Measurements from ENCODE around the gene NOCT.
"Not testable (repeated sequence)": the region's sequence is repeated elsewhere in the genome, so short reads cannot be mapped to it uniquely, and the experiment has no call there.

The NOCT gene

GRCh38 chr4:139050446-139050845 is 34.9 kb downstream of the NOCT start:
- no peak for DNase-seq (ENCODE audit: low read depth)

GRCh38 chr4:139053909-139054308 is 38.3 kb downstream of the NOCT start:
- DNase-seq (ENCODE audit: low read depth): no peak

- DNase-seq (ENCODE audit: low read depth): no peak
These were observed 39.4 kb downstream of the NOCT start for GRCh38 chr4:139054791-139055505.

DNA sequence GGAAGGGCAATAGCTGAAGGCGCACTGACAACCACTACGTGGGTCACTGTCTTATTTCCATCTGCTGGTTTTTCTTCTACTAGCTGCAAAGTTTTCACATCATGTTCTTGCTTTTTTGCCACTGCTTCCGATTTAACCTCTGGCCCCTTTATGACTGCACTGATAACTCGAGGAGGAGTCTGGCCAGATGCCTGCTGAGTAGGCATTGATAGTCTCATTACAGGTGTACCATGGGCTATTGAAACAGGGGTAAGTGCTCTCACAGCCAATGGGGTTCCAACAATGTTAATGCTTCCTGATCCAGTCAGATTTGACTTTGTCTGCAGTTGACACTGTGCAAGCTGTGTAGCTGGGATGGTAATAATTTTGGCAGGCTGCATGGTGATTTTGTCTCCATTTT is 43.4 kb downstream of the NOCT start:
- DNase-seq (ENCODE audit: low read depth): not testable (repeated sequence)

GRCh38 chr4:139060591-139060990 is 45.0 kb downstream of the NOCT start:
- DNase-seq (ENCODE audit: low read depth): no peak

DNA sequence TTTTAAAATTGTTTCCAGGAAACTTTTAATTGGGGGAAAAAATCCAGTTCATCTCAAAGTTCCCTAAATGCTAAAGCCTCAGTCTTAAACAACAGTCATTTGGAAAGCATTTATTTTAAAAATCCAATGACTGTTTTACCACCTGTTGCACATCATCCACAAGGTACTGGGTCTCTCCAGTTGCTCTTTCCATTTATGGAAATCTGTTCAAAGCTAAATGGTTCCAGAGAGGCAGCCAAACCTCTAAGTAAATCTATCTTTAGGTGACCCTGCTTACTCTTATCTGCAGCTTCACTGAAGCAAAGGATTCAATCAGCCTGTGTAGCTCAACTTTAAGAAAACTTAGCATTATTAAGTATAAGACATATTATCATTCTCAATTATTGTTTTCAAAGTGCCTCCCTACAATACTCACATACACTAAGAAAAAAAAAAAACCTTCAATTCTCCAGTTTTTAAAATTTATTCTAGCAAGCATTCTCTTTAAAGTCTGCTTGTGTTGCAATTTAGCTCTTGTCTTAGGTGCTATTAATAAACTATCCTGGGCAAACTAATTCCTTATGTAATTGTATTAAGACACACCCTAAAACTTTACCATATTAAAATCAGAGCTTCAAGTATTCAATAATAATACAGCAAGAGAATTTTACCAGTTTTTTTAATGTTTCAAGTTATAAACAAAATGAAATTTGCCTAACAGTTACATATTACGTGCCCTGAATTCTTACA is 60.6 kb downstream of the NOCT start:
- no peak for DNase-seq (ENCODE audit: low read depth)

- DNase-seq (ENCODE audit: low read depth): no peak
These were observed 62.2 kb downstream of the NOCT start for GRCh38 chr4:139077567-139078355.

DNA sequence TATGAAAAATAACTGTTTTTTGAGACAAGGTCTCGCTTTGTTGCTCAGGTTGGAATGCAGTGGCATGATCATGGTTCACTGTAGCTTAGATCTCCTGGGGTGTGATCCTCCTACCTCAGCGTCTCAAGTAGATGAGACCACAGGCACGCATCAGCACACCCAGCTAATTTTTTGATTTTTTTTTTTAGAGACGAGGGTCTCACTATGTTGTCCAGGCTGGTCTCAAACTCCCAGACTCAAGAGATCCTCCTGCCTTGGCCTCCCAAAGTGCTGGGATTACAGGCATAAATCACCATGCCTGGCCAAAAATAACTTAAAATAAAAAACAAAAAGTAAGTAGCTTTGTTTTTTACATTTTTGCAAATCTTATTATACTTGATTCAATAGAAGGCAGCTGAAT is 63.3 kb downstream of the NOCT start:
- DNase-seq (ENCODE audit: low read depth): no peak

GRCh38 chr4:139082750-139083606 is 67.4 kb downstream of the NOCT start:
- peak; percentile 72 for DNase-seq (ENCODE audit: low read depth)

DNA sequence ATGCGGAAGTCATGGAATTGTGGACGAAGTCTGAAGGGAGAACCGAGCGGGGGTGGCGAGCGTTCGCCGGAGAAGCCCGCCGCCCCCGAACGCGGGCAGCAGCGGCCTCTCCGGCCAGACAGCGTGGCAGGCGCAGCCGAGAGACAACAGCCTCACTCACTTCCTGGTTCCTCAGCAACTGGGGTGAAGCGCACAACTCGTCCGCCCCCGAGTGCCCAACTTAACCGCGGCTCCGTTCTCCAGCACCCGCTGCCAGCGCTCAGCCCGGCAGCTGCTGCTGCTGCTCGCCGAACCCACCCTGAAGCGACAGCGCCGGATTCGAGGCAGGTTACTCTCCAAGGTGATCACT is 68.0 kb downstream of the NOCT start:
- DNase-seq (ENCODE audit: low read depth): peak; percentile 34

GRCh38 chr4:139083956-139084803 is 68.6 kb downstream of the NOCT start:
- DNase-seq (ENCODE audit: low read depth): peak; percentile 65

GRCh38 chr4:139084804-139085093 is 69.2 kb downstream of the NOCT start:
- DNase-seq (ENCODE audit: low read depth): no peak

DNA sequence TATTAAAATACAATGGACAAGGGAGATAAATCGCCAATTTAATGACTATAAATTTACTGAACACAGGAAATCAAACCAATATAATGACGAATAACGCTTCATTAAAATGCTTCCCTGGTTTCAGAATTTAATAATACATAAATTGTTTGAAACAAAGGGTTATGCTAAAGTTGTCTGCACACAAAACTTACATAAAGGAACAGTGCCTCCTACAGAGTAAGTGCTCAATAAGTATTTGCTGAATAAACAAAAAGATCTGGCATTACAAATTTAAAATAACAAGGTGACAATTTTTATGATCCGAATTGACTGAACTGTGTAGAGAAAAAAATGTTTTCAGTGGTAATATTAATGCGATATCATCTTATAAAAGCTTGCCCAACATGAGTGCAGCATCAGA is 69.6 kb downstream of the NOCT start:
- no peak for DNase-seq (ENCODE audit: low read depth)

GRCh38 chr4:139092271-139092670 is 76.7 kb downstream of the NOCT start:
- no peak for DNase-seq (ENCODE audit: low read depth)

Measured in stimulated activated CD8-positive, alpha-beta memory T cell treated with anti-CD3 and anti-CD28 coated beads, Interleukin-7, amount 100 ng/mL, for 24 hours (primary cell).